Fibroblast of skin of left quadriceps (primary cell): Measurements from ENCODE around the gene ADAP1.
"Not testable (repeated sequence)": the region's sequence is repeated elsewhere in the genome, so short reads cannot be mapped to it uniquely, and the experiment has no call there.

Source experiments
- DNase-seq, 2 experiments: peaks; one replicate each; pipeline ENCODE4 v3.0.0-alpha.2; 2013; ENCODE audit warnings: low read depth in 2 of 2

The ADAP1 gene

GRCh38 chr7:974820-975681 is 20.6 kb upstream of the ADAP1 start, which contains the start of gene COX19:
Gene COX19 (minus strand): TSS chr7:975549. CDS start chr7:975509, 40 bp downstream.
- DNase-seq: peak; percentile 65 to 66

- DNase-seq: no peak
Observed at GRCh38 chr7:974172-974571, 19.7 kb upstream of the ADAP1 start.

DNA sequence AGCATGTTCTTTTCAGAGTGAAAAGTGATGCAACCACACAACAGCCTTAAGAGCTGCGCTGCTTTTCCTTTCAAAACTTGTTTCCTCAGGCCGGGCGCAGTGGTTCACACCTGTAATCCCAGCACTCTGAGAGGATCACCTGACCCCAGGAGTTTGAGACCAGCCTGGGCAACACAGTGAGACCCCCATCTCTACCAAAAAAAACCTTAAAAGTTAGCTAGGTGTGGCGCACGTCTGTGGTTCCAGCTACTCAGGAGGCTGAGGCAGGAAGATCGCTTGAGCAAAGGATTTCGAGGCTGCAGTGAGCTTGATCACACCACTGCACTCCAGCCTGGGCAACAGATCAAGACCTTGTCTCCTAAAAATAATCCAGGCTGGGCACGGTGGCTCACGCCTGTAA is 18.8 kb upstream of the ADAP1 start:
- no peak for DNase-seq

DNA sequence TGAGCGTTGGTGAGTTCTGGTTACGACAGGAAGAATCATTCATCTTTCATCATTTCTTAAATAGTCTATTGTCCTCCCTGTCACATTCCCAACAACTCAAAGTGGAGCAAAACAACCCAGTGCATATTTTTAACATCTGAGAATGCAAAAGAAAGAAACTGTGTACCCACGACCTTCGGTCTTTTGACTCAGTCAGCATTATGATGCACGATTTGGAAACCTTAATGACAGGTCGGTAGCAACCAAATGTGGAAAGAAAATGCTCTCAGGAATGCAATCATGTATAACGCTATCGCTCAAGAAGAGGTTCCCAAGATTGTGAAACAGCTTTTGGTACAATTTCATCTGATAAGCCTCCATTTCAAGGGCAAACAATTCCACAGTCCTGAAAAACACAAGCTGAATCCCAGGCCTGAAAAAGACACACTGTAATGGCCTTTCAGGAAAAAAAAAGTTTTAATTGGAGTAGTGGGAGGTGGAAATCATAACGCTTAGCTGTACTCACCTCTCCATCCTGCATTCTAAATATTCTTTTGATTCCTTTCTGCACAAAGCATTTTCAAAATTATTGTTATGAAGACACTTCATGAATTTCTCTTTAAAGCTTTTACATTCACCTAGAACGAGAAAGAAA is 18.3 kb upstream of the ADAP1 start:
- DNase-seq: no peak

GRCh38 chr7:972110-972509 is 17.6 kb upstream of the ADAP1 start:
- DNase-seq: no peak

DNA sequence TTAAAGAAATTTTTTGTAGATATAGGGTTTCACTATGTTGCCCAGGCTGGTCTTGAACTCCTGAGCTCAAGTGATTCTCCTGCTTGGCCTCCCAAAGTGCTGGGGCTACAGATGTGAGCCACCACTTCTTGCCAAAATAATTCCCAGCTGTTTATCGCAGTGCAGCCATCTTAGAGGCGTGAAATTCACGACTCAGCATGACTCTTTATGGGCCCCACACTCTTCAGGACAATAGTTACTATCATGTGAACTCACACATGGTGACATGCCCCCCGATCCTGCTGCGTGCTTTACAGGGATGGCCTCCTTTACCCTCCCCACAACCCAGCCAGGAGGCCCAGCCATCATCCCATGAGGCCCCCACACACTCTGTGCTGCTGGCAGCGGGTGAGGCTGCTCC is 16.3 kb upstream of the ADAP1 start:
- DNase-seq: no peak

GRCh38 chr7:969403-969802 is 14.9 kb upstream of the ADAP1 start:
- no peak for DNase-seq

DNA sequence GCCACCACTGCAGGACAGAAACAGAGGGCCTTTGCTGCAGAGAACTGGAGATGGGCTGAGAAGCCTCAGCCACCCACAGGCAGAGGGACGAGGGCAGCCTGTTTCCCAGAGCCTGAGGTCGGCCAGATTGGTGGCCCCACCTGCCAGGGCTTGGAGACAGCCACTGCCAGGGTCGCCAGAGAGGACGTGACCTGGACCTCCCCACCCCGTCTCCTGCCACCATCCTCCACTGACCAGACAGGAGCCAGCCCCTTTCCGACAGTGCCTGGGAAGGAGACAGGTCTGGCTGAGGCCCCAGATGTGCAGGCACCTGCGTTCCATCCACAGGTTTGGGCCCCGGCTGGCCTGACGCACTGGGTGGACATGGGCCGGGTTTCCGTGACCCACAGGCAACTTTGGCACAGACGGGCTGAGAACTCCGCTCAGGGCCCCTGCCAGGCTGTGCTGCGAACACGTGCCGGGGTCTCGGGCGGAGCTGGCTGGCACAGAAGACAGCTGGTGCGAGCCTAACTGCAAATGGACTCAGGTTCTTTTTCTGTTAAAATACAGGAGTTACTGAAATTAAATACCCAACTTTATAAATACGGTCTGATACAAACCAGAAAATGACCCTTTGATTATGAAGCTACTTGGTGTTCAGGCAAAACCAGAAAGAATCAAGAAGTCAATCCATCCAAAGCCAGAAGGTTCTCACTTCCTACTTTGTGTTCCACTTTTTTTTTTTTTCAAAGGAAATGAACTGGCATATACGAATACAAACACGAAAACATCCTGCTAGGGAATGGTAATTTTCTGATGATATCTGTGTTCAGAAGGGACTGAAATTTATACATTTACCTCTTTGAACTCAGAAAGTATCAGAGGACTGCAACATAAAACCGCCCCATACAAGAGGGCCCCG is 14.0 kb upstream of the ADAP1 start:
- DNase-seq: no peak

- no peak for DNase-seq
Observed at GRCh38 chr7:967361-968082, 13.0 kb upstream of the ADAP1 start.

- no peak for DNase-seq
Observed at GRCh38 chr7:966291-967069, 12.0 kb upstream of the ADAP1 start.

GRCh38 chr7:964401-965231 is 10.1 kb upstream of the ADAP1 start:
- no peak for DNase-seq

GRCh38 chr7:963236-964078 is 9.0 kb upstream of the ADAP1 start:
- no peak for DNase-seq

GRCh38 chr7:962401-963081 is 8.1 kb upstream of the ADAP1 start:
- no peak for DNase-seq

- DNase-seq: no peak
Observed at GRCh38 chr7:961546-962400, 7.3 kb upstream of the ADAP1 start.

- not testable (repeated sequence) for DNase-seq
Observed at GRCh38 chr7:960972-961371, 6.5 kb upstream of the ADAP1 start.

- DNase-seq: no peak
Observed at GRCh38 chr7:960269-960871, 5.9 kb upstream of the ADAP1 start.

DNA sequence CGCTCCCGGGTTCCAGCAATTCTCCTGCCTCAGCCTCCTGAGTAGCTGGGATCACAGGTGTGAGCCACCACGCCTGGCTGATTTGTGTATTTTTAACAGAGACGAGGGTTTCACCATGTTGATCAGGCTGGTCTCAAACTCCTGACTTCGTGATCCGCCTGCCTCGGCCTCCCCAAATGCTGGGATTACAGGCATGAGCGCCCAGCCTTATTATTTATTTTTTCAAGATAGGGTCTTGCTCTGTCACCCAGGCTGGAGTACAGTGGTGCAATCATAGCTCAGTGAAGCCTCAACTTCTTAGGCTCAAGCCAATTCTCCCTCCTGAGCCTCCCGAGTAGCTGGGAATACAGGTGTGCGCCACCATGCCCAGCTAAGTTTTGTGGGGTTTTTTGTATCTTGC is 5.3 kb upstream of the ADAP1 start:
- DNase-seq: not testable (repeated sequence)
